ENCODE data around the gene CHST4. TPM values are rescaled to one million over a fixed set of nuclear protein-coding genes. Genes with fewer than 3 reads are reported as not detected.

Gene CHST4
- total and polyA plus RNA-seq, 2 of the 4 experiments (the other 2 are of a cell fraction), result not detected

GRCh38 chr16:71507061-71507460 lies 19.2 kb upstream of the CHST4 start:
- ChIA-PET CTCF (no interaction called here), POLR2A (ENCODE audit: unreplicated experiment) (no interaction called here)
- H2BK20ac ChIP-seq (ENCODE audit: low read depth, low read length), result no peak overlapping the region
- H3K14ac ChIP-seq (replicated peaks; ENCODE audit: low read depth, low read length), result no peak overlapping the region
- no peaks in the 10 kb centered on the region for H3K4me1 ChIP-seq (ENCODE audit: control insufficient read depth, insufficient read depth, low read length)
- DNase-seq (no peak), ATAC-seq (ENCODE audit: low read depth) (no peak)
- no peak overlapping the region for H3K27ac ChIP-seq (ENCODE audit: insufficient read depth, low read length)
- H3K79me1 ChIP-seq (ENCODE audit: low read depth in 1 of 2, low read length in 2 of 2), result no peaks in the 10 kb centered on the region
- no peak for TF ChIP-seq RFX5 (IDR thresholded peaks at IDR 0.05; ENCODE audit: low read depth, low read length)
- TF ChIP-seq MXI1 (IDR thresholded peaks at IDR 0.05; ENCODE audit: borderline replicate concordance, low read depth, low read length), result no peak
- no peak for TF ChIP-seq BHLHE40 (IDR thresholded peaks at IDR 0.05; ENCODE audit: low read depth, low read length)
- no peak overlapping the region for H2BK15ac ChIP-seq (ENCODE audit: low read depth, low read length)
- H3K27me3 ChIP-seq (ENCODE audit: control insufficient read depth, insufficient read depth, low read length), result no peaks in the 10 kb centered on the region
- no peak overlapping the region for H2BK5ac ChIP-seq (ENCODE audit: low read depth, low read length, poor library complexity, severe bottlenecking)
- dilution Hi-C loops (cut with HindIII; ENCODE audit: low sequenced_read_pairs, unreplicated experiment), result no loop called here
- H3K56ac ChIP-seq (ENCODE audit: extremely low read depth, insufficient read depth, low read length), result no peak overlapping the region
- H3K4me3 ChIP-seq (ENCODE audit: insufficient read depth, low read depth, low read length), result no peak overlapping the region
- H4K20me1 ChIP-seq (ENCODE audit: insufficient read depth, low read length), result no peaks in the 10 kb centered on the region
- no peak overlapping the region for H3K4ac ChIP-seq (ENCODE audit: low read depth, low read length)
- no peak overlapping the region for H2AK5ac ChIP-seq (ENCODE audit: low read depth, low read length)
- H3K36me3 ChIP-seq (ENCODE audit: control insufficient read depth, insufficient read depth, low read length), result no peaks in the 10 kb centered on the region
- no peaks in the 10 kb centered on the region for H3K9me1 ChIP-seq (ENCODE audit: insufficient read depth, low read length)
- no TSS peak for BruUV-seq (replicated peaks)
- no peak overlapping the region for H2AFZ ChIP-seq (replicated peaks; ENCODE audit: low read length, poor library complexity)
- no peak overlapping the region for H3K23ac ChIP-seq (ENCODE audit: low read depth, low read length)
- H3K4me2 ChIP-seq (ENCODE audit: low read depth, low read length), result no peak overlapping the region
- no CpG with 5 or more reads among the region's 1 CpG for WGBS, 2 experiments (ENCODE audit: extremely low coverage in 2 of 2, insufficient read length in 1 of 2)
- intact Hi-C loops (cut with micrococcal nuclease), result no loop called here
- no peak overlapping the region for H2BK120ac ChIP-seq (ENCODE audit: low read depth, low read length)
- H4K5ac ChIP-seq (ENCODE audit: low read depth, low read length), result no peak overlapping the region
- no peak overlapping the region for H4K91ac ChIP-seq (ENCODE audit: insufficient read depth, low read depth, low read length)
- H3K18ac ChIP-seq (ENCODE audit: low read depth, low read length), result no peak overlapping the region
- H2AK9ac ChIP-seq (replicated peaks; ENCODE audit: low read depth, low read length, poor library complexity), result no peak overlapping the region
- in situ Hi-C loops (cut with MboI; ENCODE audit: low sequenced_read_pairs), result no loop called here
- no peak overlapping the region for H4K8ac ChIP-seq (ENCODE audit: low read depth in 2 of 2, low read length in 2 of 2)
- no peak overlapping the region for H3K9ac ChIP-seq (ENCODE audit: low read depth, low read length)
- H3K9me3 ChIP-seq (ENCODE audit: control insufficient read depth, insufficient read depth, low read length), result no peaks in the 10 kb centered on the region

All from IMR-90 (cell line).